ENCODE results near the gene G3BP2. TPM values are rescaled to one million over a fixed set of nuclear protein-coding genes. Genes with fewer than 3 reads are reported as not detected.
A peak's percentile ranks its signal among the peaks of the same experiment; 100 is the strongest.

Gene G3BP2
- total RNA-seq, 1 donor = 177 TPM

- H3K4me3 ChIP-seq (ENCODE audit: low read depth, low read length) = no peak overlapping the region
- TF ChIP-seq CTCF (IDR thresholded peaks at IDR 0.05; ENCODE audit: insufficient read depth, low read length) = no peak
- DNase-seq (ENCODE audit: low read depth) = no peak
Measured at GRCh38 chr4:75605928-75606327, 67.3 kb downstream of the G3BP2 start.

- no peak for TF ChIP-seq CTCF (IDR thresholded peaks at IDR 0.05; ENCODE audit: insufficient read depth, low read length)
- H3K4me3 ChIP-seq (ENCODE audit: low read depth, low read length) = no peak overlapping the region
- DNase-seq (ENCODE audit: low read depth) = no peak
Measured at GRCh38 chr4:75599647-75600046, 73.6 kb downstream of the G3BP2 start.

- no peak for TF ChIP-seq CTCF (IDR thresholded peaks at IDR 0.05; ENCODE audit: insufficient read depth, low read length)
- no peak overlapping the region for H3K4me3 ChIP-seq (ENCODE audit: low read depth, low read length)
- DNase-seq (ENCODE audit: low read depth) = peak; percentile 43
Measured at GRCh38 chr4:75598390-75598789, 74.8 kb downstream of the G3BP2 start.

GRCh38 chr4:75596061-75596460, 77.2 kb downstream of the G3BP2 start:
- no peak for TF ChIP-seq CTCF (IDR thresholded peaks at IDR 0.05; ENCODE audit: insufficient read depth, low read length)
- no peak for DNase-seq (ENCODE audit: low read depth)

GRCh38 chr4:75593393-75593792, 79.8 kb downstream of the G3BP2 start:
- DNase-seq (ENCODE audit: low read depth) = no peak
- H3K4me3 ChIP-seq (ENCODE audit: low read depth, low read length) = no peak overlapping the region
- no peak for TF ChIP-seq CTCF (IDR thresholded peaks at IDR 0.05; ENCODE audit: insufficient read depth, low read length)

More at GRCh38 chr4:75596061-75596460, 77.2 kb downstream of the G3BP2 start:
- H3K4me3 ChIP-seq (ENCODE audit: low read depth, low read length) = no peak overlapping the region

Small RNAs within 50 kb of the gene (small RNA-seq; reads per million reads assigned to genes)
- gene RF00019 = not detected

Other genes with a start within 250 kb of the G3BP2 start
- gene RCHY1, start 159.0 kb downstream of the G3BP2 start, total RNA-seq (ENCODE audit: low replicate concordance) = 27.3 and 44.0 TPM in 2 replicates
- gene THAP6, start 158.9 kb downstream of the G3BP2 start, total RNA-seq (ENCODE audit: low replicate concordance) = 22.0 and 44.6 TPM in 2 replicates
- gene ODAPH, start 117.3 kb downstream of the G3BP2 start, total RNA-seq (ENCODE audit: low replicate concordance) = not detected in 2 replicates
- gene CDKL2, start 42.9 kb downstream of the G3BP2 start, total RNA-seq (ENCODE audit: low replicate concordance) = 1.3 and 7.5 TPM in 2 replicates
- 75.5 and 124 TPM in 2 replicates for gene USO1, start 51.2 kb upstream of the G3BP2 start, total RNA-seq (ENCODE audit: low replicate concordance)
- not detected in 2 replicates for gene PPEF2, start 229.0 kb upstream of the G3BP2 start, total RNA-seq (ENCODE audit: low replicate concordance)